H1 (cell line): ENCODE results near the gene MMP24OS. TPM values are rescaled to one million over a fixed set of nuclear protein-coding genes. Genes with fewer than 3 reads are reported as not detected.

ENCODE experiments used
- ASH2L ChIP-seq: fragments of 200-600, 300-600 bp; sonication (generic); IDR thresholded peaks from one replicate; pipeline ENCODE4 v1.7.1; 2017; ENCODE audit warnings: low read length
- BRCA1 ChIP-seq: IDR thresholded peaks from 2 replicates; pipeline ENCODE4 v1.6.1; 2012; ENCODE audit warnings: low read depth, low read length, improper control_type of control experiment
- CBX8 ChIP-seq: fragments of 300-800, 300-1000 bp; sonication (generic); IDR thresholded peaks from 2 replicates; pipeline ENCODE4 v1.7.1; 2016; ENCODE audit warnings: low read depth, low read length, borderline replicate concordance
- EP300 ChIP-seq, 2 experiments: IDR thresholded peaks; 1 replicate in 1 of 2; 2 replicates in 1 of 2; pipeline ENCODE4 v1.6.1; 2011 to 2012; ENCODE audit warnings: low read depth in 2 of 2, low read length in 2 of 2, mild to moderate bottlenecking in 2 of 2, borderline replicate concordance in 1 of 2, inconsistent platforms in 1 of 2, moderate library complexity in 1 of 2
- KDM4A ChIP-seq: IDR thresholded peaks from one replicate; pipeline ENCODE4 v1.7.1; 2012; ENCODE audit warnings: low read depth, mild to moderate bottlenecking, moderate library complexity, low read length, inconsistent platforms; ENCODE audit not compliant: severe bottlenecking
- MAFK ChIP-seq: IDR thresholded peaks from 2 replicates; pipeline ENCODE4 v1.6.1; 2012; ENCODE audit warnings: low read depth, mild to moderate bottlenecking, improper control_type of control experiment, low read length
- NANOG ChIP-seq: IDR thresholded peaks from 2 replicates; pipeline ENCODE4 v1.6.1; 2011; ENCODE audit warnings: low read length, low read depth, mild to moderate bottlenecking, inconsistent platforms; ENCODE audit not compliant: insufficient read depth, poor library complexity, severe bottlenecking
- PHF8 ChIP-seq: fragments of 200-600 bp; sonication (generic); conservative IDR thresholded peaks from 2 replicates; pipeline ENCODE4 v1.7.1; 2012; ENCODE audit warnings: low read depth, mild to moderate bottlenecking, inconsistent platforms, low read length, moderate library complexity
- POLR2AphosphoS5 ChIP-seq: IDR thresholded peaks from 2 replicates; pipeline ENCODE4 v1.6.1; 2011; ENCODE audit warnings: low read depth, low read length
- SAP30 ChIP-seq: fragments of 300-600 bp; sonication (generic); IDR thresholded peaks from 2 replicates; pipeline ENCODE4 v1.7.1; 2012; ENCODE audit warnings: low read length, moderate library complexity, mild to moderate bottlenecking, inconsistent platforms; ENCODE audit not compliant: insufficient read depth, insufficient replicate concordance
- SIN3A ChIP-seq, 2 experiments: IDR thresholded peaks in 1 of 2; conservative IDR thresholded peaks in 1 of 2; 2 replicates each; pipeline ENCODE4 v1.6.1; 2011 to 2012; ENCODE audit warnings: low read length in 2 of 2, improper control_type of control experiment in 1 of 2, low read depth in 1 of 2, mild to moderate bottlenecking in 1 of 2
- SP1 ChIP-seq: IDR thresholded peaks from 2 replicates; pipeline ENCODE4 v1.6.1; 2011; ENCODE audit warnings: low read depth, low read length
- SP2 ChIP-seq: IDR thresholded peaks from 2 replicates; pipeline ENCODE4 v1.6.1; 2012; ENCODE audit warnings: mild to moderate bottlenecking, low read length, inconsistent platforms
- SP4 ChIP-seq: IDR thresholded peaks from 2 replicates; pipeline ENCODE4 v1.6.1; 2012; ENCODE audit warnings: low read length, inconsistent platforms
- TAF7 ChIP-seq: optimal IDR thresholded peaks from 2 replicates; pipeline ENCODE3; 2011; ENCODE audit warnings: low read depth, mild to moderate bottlenecking, inconsistent platforms, low read length, moderate library complexity, borderline replicate concordance
- TEAD4 ChIP-seq: IDR thresholded peaks from 2 replicates; pipeline ENCODE4 v1.6.1; 2012; ENCODE audit warnings: low read depth, low read length, inconsistent platforms, mixed read lengths
- ZNF274 ChIP-seq: IDR thresholded peaks from 2 replicates; pipeline ENCODE4 v1.7.0; 2012; ENCODE audit warnings: low read length, borderline replicate concordance; ENCODE audit errors: extremely low read depth
- polyA plus RNA-seq, 7 experiments: library from polyadenylated mRNA; depleted of rRNA in 3 of 7; stranded (reverse) in 5 of 7; unstranded in 2 of 7; fragments of >200 nt in 5 of 7; fragments of 200-250 nt in 2 of 7; gene quantifications; 1 replicate in 5 of 7; 2 replicates in 1 of 7; 4 replicates in 1 of 7; pipeline versions ENCODE4 v1.2.1 to v1.2.3, GENCODE V29; 2011 to 2013; ENCODE audit warnings: missing spikeins in 2 of 7, mixed read lengths in 2 of 7
- total RNA-seq: library from RNA; stranded (reverse); fragmentation: NEBNext Ultra II Directional; extraction: Animal tissue kit (Norgen Biotek cat#: 25700); gene quantifications from 2 replicates; pipeline ENCODE4 v1.2.1, GENCODE V29; 2021
- TF ChIP-seq, protein P1 (sequence below): IDR thresholded peaks from 2 replicates; pipeline ENCODE4 v1.6.1; 2012; ENCODE audit warnings: inconsistent platforms
- TF ChIP-seq, protein P2 (sequence below), 3 experiments: IDR thresholded peaks; 1 replicate in 2 of 3; 2 replicates in 1 of 3; pipeline versions ENCODE4 v1.5.1 to v1.6.1; 2011; ENCODE audit warnings: low read length in 3 of 3, mild to moderate bottlenecking in 3 of 3, inconsistent platforms in 2 of 3, low read depth in 1 of 3, moderate library complexity in 1 of 3; ENCODE audit not compliant: insufficient read depth in 1 of 3; ENCODE audit errors: control extremely low read depth in 1 of 3

MMP24OS gene
- total and polyA plus RNA-seq, 2 of the 8 experiments (the other 6 are each of a cell fraction or from before 2014, with no cell fraction given), result 19.0 to 21.3 TPM

GRCh38 chr20:35277531-35278395, at the start of gene MMP24OS (continued):
- TF ChIP-seq PHF8, result peak; percentile 44
- TF ChIP-seq SAP30, result no peak
- TF ChIP-seq ASH2L, result peak; percentile 43
- TF ChIP-seq BRCA1, result no peak
- TF ChIP-seq SP2, result no peak
- TF ChIP-seq SIN3A (conservative IDR thresholded peaks at IDR 0.05 in 1 of 2, IDR thresholded peaks at IDR 0.05 in 1 of 2; ENCODE audit: low read depth in 1 of 2, low read length in 2 of 2), result 0 out of 4 replicates have a peak, but pooled peaks of 1 of the 2 experiments have one; percentile 21
- peak; percentile 90 for TF ChIP-seq POLR2AphosphoS5
- no peak for TF ChIP-seq SP4
- TF ChIP-seq ZNF274, result no peak
- TF ChIP-seq MAFK, result no peak
- TF ChIP-seq CBX8, result no peak
- TF ChIP-seq EP300 (IDR thresholded peaks at IDR 0.05; ENCODE audit: borderline replicate concordance in 1 of 2, low read depth in 2 of 2, low read length in 2 of 2), result no peak
- no peak for TF ChIP-seq NANOG
- TF ChIP-seq, protein P1, sequence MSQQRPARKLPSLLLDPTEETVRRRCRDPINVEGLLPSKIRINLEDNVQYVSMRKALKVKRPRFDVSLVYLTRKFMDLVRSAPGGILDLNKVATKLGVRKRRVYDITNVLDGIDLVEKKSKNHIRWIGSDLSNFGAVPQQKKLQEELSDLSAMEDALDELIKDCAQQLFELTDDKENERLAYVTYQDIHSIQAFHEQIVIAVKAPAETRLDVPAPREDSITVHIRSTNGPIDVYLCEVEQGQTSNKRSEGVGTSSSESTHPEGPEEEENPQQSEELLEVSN, result no peak
- TF ChIP-seq TAF7, result peak; percentile 59
- no peak for TF ChIP-seq KDM4A
- TF ChIP-seq SP1, result no peak
- TF ChIP-seq TEAD4, result no peak
- TF ChIP-seq, protein P2, sequence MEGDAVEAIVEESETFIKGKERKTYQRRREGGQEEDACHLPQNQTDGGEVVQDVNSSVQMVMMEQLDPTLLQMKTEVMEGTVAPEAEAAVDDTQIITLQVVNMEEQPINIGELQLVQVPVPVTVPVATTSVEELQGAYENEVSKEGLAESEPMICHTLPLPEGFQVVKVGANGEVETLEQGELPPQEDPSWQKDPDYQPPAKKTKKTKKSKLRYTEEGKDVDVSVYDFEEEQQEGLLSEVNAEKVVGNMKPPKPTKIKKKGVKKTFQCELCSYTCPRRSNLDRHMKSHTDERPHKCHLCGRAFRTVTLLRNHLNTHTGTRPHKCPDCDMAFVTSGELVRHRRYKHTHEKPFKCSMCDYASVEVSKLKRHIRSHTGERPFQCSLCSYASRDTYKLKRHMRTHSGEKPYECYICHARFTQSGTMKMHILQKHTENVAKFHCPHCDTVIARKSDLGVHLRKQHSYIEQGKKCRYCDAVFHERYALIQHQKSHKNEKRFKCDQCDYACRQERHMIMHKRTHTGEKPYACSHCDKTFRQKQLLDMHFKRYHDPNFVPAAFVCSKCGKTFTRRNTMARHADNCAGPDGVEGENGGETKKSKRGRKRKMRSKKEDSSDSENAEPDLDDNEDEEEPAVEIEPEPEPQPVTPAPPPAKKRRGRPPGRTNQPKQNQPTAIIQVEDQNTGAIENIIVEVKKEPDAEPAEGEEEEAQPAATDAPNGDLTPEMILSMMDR (IDR thresholded peaks at IDR 0.05; ENCODE audit: control extremely low read depth in 1 of 3, insufficient read depth in 1 of 3, low read depth in 1 of 3, low read length in 3 of 3), result peak in 2 of 3 experiments; percentile 11 to 47; a peak in 2 of 4 replicates
